GM18870 (cell line): ENCODE data around the gene E2F2.

ENCODE experiments used
- ATAC-seq: cut with Tn5 transposase; IDR thresholded peaks from one replicate; pipeline ENCODE4 v1.9.1; 2021; ENCODE audit warnings: moderate library complexity; ENCODE audit not compliant: unreplicated experiment

Gene E2F2

GRCh38 chr1:23466423-23466989 lies 64.5 kb downstream of the E2F2 start:
- no peak for ATAC-seq

GRCh38 chr1:23463286-23463685 lies 67.7 kb downstream of the E2F2 start:
- no peak for ATAC-seq

DNA sequence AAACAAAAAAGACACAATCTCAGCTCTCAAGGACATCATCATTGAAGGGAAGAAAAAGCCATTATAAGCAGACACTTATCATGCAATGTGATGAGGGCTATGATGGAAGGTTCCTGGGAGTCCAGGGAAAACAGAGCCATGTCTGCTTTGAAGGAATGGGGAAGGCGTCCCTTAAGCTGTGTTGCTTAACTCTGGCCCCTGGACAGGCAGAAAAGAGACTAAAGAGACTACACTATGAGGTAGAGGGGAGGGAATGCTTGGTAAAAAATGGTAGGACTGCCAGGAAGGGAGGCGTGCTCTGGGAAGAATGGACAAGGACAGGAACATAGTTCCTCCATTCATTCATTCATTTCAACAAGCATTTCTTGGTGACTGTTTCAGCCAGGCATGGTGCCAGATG lies 68.3 kb downstream of the E2F2 start:
- ATAC-seq, result no peak

DNA sequence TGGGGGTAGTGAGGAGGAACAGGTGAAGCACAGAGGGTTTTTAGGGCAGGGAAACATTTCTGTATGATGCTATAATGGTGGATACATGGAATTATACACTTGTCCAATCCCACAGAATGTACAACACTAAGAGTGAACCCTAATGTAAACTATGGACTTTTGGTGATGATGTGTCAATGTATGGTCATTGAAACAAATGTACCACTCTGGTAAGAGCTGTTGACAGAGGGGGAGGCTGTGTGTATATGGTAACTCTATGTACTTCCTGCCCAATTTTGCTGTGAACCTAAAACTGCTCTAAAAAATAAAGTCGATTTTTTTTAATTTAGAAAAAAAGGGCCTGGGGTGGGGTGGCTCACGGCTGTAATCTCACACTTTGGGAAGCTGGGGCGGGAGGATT lies 70.0 kb downstream of the E2F2 start:
- no peak for ATAC-seq

DNA sequence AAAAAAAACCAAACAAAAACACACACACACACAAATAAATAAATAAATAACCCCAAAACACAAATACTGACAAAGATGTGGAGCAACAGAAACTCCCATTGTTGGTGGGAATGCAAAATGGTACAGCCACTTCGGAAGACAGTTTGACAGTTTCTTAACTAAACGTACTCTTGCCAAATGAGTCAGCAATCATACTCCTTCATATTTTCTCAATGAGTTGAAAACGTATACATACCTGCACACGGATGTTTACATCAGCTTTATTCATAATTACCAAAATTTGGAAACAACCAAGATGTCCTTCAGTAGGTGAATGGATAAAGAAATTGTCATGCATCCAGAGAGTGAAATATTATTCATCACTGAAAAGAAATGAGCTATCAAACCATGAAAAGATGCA lies 70.5 kb downstream of the E2F2 start:
- ATAC-seq, result no peak

- ATAC-seq, result no peak
These were observed 71.7 kb downstream of the E2F2 start for GRCh38 chr1:23459338-23459757.
